Tibial nerve (tissue), 3 donors: Measurements from ENCODE around the gene KIRREL3.

Experiments
- POLR2A ChIP-seq, 2 donors: fragments of 450-650 bp; IDR thresholded peaks; one replicate each; pipeline ENCODE4 v1.6.1; 2017; ENCODE audit warnings: antibody characterized with exemption in 2 of 2, mild to moderate bottlenecking in 2 of 2, moderate library complexity in 2 of 2
- TF ChIP-seq, protein P1 (sequence below), 5 experiments: fragments of 200-600 bp in 3 of 5; fragments of 450-650 bp in 2 of 5; sonication (generic) in 3 of 5; IDR thresholded peaks; one replicate each; pipeline ENCODE4 v1.5.1; 2016 to 2019; ENCODE audit warnings: antibody characterized with exemption in 5 of 5, mild to moderate bottlenecking in 3 of 5, moderate library complexity in 2 of 5

DNA sequence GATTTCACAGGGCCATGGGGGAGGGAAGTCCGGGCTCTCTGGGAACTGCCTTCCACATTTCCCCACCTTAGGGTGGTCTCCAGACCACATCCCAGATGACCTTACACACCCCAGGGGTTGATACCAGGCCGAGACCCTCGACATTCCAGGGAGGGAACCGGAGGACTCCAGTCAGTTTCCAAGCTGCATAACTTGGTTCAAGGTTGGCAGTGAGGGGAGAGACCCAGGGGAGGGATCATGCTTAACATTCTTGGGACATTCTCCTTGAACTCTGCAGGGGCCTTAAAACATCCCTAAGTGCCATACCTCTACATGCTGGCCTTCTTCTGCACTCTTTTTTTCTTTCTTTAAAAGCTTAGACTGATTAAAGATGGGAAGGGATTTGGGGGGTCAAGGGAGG lies 394.1 kb downstream of the KIRREL3 start:
- no peak for TF ChIP-seq POLR2A (IDR thresholded peaks at IDR 0.05)
- TF ChIP-seq, protein P1, sequence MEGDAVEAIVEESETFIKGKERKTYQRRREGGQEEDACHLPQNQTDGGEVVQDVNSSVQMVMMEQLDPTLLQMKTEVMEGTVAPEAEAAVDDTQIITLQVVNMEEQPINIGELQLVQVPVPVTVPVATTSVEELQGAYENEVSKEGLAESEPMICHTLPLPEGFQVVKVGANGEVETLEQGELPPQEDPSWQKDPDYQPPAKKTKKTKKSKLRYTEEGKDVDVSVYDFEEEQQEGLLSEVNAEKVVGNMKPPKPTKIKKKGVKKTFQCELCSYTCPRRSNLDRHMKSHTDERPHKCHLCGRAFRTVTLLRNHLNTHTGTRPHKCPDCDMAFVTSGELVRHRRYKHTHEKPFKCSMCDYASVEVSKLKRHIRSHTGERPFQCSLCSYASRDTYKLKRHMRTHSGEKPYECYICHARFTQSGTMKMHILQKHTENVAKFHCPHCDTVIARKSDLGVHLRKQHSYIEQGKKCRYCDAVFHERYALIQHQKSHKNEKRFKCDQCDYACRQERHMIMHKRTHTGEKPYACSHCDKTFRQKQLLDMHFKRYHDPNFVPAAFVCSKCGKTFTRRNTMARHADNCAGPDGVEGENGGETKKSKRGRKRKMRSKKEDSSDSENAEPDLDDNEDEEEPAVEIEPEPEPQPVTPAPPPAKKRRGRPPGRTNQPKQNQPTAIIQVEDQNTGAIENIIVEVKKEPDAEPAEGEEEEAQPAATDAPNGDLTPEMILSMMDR (IDR thresholded peaks at IDR 0.05) = no peak
